Neural cell (in vitro differentiated cells): ENCODE measurements around the gene ADORA2A. TPM values are rescaled to one million over a fixed set of nuclear protein-coding genes. Genes with fewer than 3 reads are reported as not detected.

ENCODE experiments used
- H2AFZ ChIP-seq: fragments of 200-600, 300-800 bp; sonication (generic), shearing (Covaris generic); 2 replicates; pipeline ENCODE4 v1.6.0; 2014; ENCODE audit warnings: low read depth, mild to moderate bottlenecking, antibody characterized with exemption, low read length, moderate library complexity
- H3F3A ChIP-seq: fragments of 200-600 bp; shearing (Covaris generic); 2 replicates; pipeline ENCODE4 v1.6.1; 2016; ENCODE audit warnings: mild to moderate bottlenecking, moderate library complexity, mixed read lengths, antibody characterized with exemption, low read length; ENCODE audit not compliant: insufficient read depth, poor library complexity, severe bottlenecking
- H3K27ac ChIP-seq: fragments of 200-600, 300-800 bp; sonication (generic), shearing (Covaris generic); 2 replicates; pipeline ENCODE4 v1.5.1; 2014; ENCODE audit warnings: mild to moderate bottlenecking, low read length, moderate library complexity
- H3K27me3 ChIP-seq: fragments of 300-800, 200-600 bp; sonication (generic), shearing (Covaris generic); 2 replicates; pipeline ENCODE4 v1.6.0; 2014; ENCODE audit warnings: mild to moderate bottlenecking, low read depth, low read length, moderate library complexity; ENCODE audit not compliant: insufficient read depth
- H3K36me3 ChIP-seq: fragments of 300-800, 200-600 bp; sonication (generic), shearing (Covaris generic); 2 replicates; pipeline ENCODE4 v1.5.1; 2014; ENCODE audit warnings: mild to moderate bottlenecking, antibody characterized with exemption, low read length, moderate library complexity; ENCODE audit not compliant: insufficient read depth
- H3K4me2 ChIP-seq: fragments of 300-800, 200-600 bp; sonication (generic), shearing (Covaris generic); 2 replicates; pipeline ENCODE4 v1.6.0; 2014; ENCODE audit warnings: mild to moderate bottlenecking, low read length
- H3K4me3 ChIP-seq: fragments of 300-800, 200-600 bp; sonication (generic), shearing (Covaris generic); 2 replicates; pipeline ENCODE4 v1.5.1; 2014; ENCODE audit warnings: mild to moderate bottlenecking, low read length, moderate library complexity
- H3K79me2 ChIP-seq: fragments of 200-600 bp; shearing (Covaris generic); replicated peaks from 2 replicates; pipeline ENCODE4 v1.6.0; 2014; ENCODE audit warnings: mild to moderate bottlenecking, low read length, moderate library complexity; ENCODE audit not compliant: insufficient read depth
- H3K9ac ChIP-seq: fragments of 300-800, 200-600 bp; sonication (generic), shearing (Covaris generic); 2 replicates; pipeline ENCODE4 v1.6.1; 2016; ENCODE audit warnings: mild to moderate bottlenecking, low read length, mixed read lengths
- H3K9me2 ChIP-seq: fragments of 200-600 bp; shearing (Covaris generic); 2 replicates; pipeline ENCODE4 v1.6.1; 2016; ENCODE audit warnings: mild to moderate bottlenecking, low read length, mixed read lengths; ENCODE audit not compliant: insufficient read depth
- H3K9me3 ChIP-seq: fragments of 200-600, 300-800 bp; sonication (generic), shearing (Covaris generic); 2 replicates; pipeline ENCODE4 v1.6.1; 2016; ENCODE audit warnings: mild to moderate bottlenecking, mixed run types, low read length, moderate library complexity, mixed read lengths
- H4K20me1 ChIP-seq: fragments of 200-600 bp; shearing (Covaris generic); 2 replicates; pipeline ENCODE4 v1.6.1; 2016; ENCODE audit warnings: mild to moderate bottlenecking, mixed run types; ENCODE audit not compliant: insufficient read depth
- EP300 ChIP-seq: fragments of 450-650 bp; conservative IDR thresholded peaks from 2 replicates; pipeline ENCODE4 v1.6.1; 2014; ENCODE audit warnings: antibody characterized with exemption, mild to moderate bottlenecking, moderate library complexity; ENCODE audit not compliant: poor library complexity, severe bottlenecking
- EZH2 ChIP-seq: fragments of 200-600, 300-800 bp; shearing (Covaris generic), sonication (generic); IDR thresholded peaks from 2 replicates; pipeline ENCODE4 v1.6.1; 2014; ENCODE audit warnings: antibody characterized with exemption, low read length, borderline replicate concordance, mild to moderate bottlenecking; ENCODE audit not compliant: insufficient read depth, poor library complexity, severe bottlenecking
- MXI1 ChIP-seq: fragments of 450-650 bp; conservative IDR thresholded peaks from 2 replicates; pipeline ENCODE4 v1.6.1; 2014; ENCODE audit warnings: antibody characterized with exemption, mild to moderate bottlenecking; ENCODE audit not compliant: poor library complexity, severe bottlenecking
- POLR2AphosphoS5 ChIP-seq: IDR thresholded peaks from 2 replicates; pipeline ENCODE4 v1.6.1; 2012
- RAD21 ChIP-seq: fragments of 450-650 bp; conservative IDR thresholded peaks from 2 replicates; pipeline ENCODE4 v1.6.1; 2014; ENCODE audit warnings: antibody characterized with exemption, mild to moderate bottlenecking, moderate library complexity
- SMC3 ChIP-seq: fragments of 450-650 bp; conservative IDR thresholded peaks from 2 replicates; pipeline ENCODE4 v1.6.1; 2014; ENCODE audit warnings: antibody characterized with exemption, mild to moderate bottlenecking, moderate library complexity; ENCODE audit not compliant: poor library complexity
- TAF1 ChIP-seq: IDR thresholded peaks from 2 replicates; pipeline ENCODE4 v1.6.1; 2012; ENCODE audit warnings: low read depth
- polyA plus RNA-seq: library from polyadenylated mRNA; depleted of rRNA; stranded (reverse); fragments of >200 nt; gene quantifications from 2 replicates; pipeline ENCODE4 v1.2.3, GENCODE V29; 2014
- TF ChIP-seq, protein P1 (sequence below): fragments of 450-650 bp; IDR thresholded peaks from 2 replicates; pipeline ENCODE4 v1.5.1; 2014; ENCODE audit warnings: antibody characterized with exemption, mild to moderate bottlenecking, moderate library complexity; ENCODE audit not compliant: poor library complexity, severe bottlenecking
- TF ChIP-seq, protein P2 (sequence below): IDR thresholded peaks from 2 replicates; pipeline ENCODE4 v1.6.1; 2012; ENCODE audit warnings: borderline replicate concordance

Gene ADORA2A
- polyA plus RNA-seq, 1 donor from 2014 or later = 2.9 TPM

GRCh38 chr22:24474649-24475255, 47.4 kb downstream of the ADORA2A start:
- no peaks in the 10 kb centered on the region for H3K27me3 ChIP-seq
- no peaks in the 10 kb centered on the region for H3K79me2 ChIP-seq
- no peaks in the 10 kb centered on the region for H4K20me1 ChIP-seq
- H3K4me2 ChIP-seq = no peak overlapping the region
- no peak overlapping the region for H2AFZ ChIP-seq
- no peaks in the 10 kb centered on the region for H3K36me3 ChIP-seq
- H3K9ac ChIP-seq = no peak overlapping the region
- H3F3A ChIP-seq = no peaks in the 10 kb centered on the region
- H3K9me2 ChIP-seq = no peaks in the 10 kb centered on the region
- TF ChIP-seq EP300 (no peak), RAD21 (no peak), MXI1 (no peak)
- TF ChIP-seq, protein P1, sequence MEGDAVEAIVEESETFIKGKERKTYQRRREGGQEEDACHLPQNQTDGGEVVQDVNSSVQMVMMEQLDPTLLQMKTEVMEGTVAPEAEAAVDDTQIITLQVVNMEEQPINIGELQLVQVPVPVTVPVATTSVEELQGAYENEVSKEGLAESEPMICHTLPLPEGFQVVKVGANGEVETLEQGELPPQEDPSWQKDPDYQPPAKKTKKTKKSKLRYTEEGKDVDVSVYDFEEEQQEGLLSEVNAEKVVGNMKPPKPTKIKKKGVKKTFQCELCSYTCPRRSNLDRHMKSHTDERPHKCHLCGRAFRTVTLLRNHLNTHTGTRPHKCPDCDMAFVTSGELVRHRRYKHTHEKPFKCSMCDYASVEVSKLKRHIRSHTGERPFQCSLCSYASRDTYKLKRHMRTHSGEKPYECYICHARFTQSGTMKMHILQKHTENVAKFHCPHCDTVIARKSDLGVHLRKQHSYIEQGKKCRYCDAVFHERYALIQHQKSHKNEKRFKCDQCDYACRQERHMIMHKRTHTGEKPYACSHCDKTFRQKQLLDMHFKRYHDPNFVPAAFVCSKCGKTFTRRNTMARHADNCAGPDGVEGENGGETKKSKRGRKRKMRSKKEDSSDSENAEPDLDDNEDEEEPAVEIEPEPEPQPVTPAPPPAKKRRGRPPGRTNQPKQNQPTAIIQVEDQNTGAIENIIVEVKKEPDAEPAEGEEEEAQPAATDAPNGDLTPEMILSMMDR = no peak
- H3K4me3 ChIP-seq = no peak overlapping the region
- H3K27ac ChIP-seq = no peak overlapping the region
- no peaks in the 10 kb centered on the region for H3K9me3 ChIP-seq

- no peaks in the 10 kb centered on the region for H3F3A ChIP-seq
- H3K36me3 ChIP-seq = no peaks in the 10 kb centered on the region
- no peak overlapping the region for H2AFZ ChIP-seq
- H3K4me2 ChIP-seq = no peak overlapping the region
- H3K9me3 ChIP-seq = no peaks in the 10 kb centered on the region
- H4K20me1 ChIP-seq = no peaks in the 10 kb centered on the region
- H3K9ac ChIP-seq = no peak overlapping the region
- H3K27me3 ChIP-seq = no peaks in the 10 kb centered on the region
- H3K79me2 ChIP-seq = no peaks in the 10 kb centered on the region
- no peak overlapping the region for H3K4me3 ChIP-seq
- TF ChIP-seq SMC3 (no peak), POLR2AphosphoS5 (no peak), EZH2 (no peak), TAF1 (no peak), EP300 (no peak), RAD21 (no peak), MXI1 (no peak)
- TF ChIP-seq, protein P2, sequence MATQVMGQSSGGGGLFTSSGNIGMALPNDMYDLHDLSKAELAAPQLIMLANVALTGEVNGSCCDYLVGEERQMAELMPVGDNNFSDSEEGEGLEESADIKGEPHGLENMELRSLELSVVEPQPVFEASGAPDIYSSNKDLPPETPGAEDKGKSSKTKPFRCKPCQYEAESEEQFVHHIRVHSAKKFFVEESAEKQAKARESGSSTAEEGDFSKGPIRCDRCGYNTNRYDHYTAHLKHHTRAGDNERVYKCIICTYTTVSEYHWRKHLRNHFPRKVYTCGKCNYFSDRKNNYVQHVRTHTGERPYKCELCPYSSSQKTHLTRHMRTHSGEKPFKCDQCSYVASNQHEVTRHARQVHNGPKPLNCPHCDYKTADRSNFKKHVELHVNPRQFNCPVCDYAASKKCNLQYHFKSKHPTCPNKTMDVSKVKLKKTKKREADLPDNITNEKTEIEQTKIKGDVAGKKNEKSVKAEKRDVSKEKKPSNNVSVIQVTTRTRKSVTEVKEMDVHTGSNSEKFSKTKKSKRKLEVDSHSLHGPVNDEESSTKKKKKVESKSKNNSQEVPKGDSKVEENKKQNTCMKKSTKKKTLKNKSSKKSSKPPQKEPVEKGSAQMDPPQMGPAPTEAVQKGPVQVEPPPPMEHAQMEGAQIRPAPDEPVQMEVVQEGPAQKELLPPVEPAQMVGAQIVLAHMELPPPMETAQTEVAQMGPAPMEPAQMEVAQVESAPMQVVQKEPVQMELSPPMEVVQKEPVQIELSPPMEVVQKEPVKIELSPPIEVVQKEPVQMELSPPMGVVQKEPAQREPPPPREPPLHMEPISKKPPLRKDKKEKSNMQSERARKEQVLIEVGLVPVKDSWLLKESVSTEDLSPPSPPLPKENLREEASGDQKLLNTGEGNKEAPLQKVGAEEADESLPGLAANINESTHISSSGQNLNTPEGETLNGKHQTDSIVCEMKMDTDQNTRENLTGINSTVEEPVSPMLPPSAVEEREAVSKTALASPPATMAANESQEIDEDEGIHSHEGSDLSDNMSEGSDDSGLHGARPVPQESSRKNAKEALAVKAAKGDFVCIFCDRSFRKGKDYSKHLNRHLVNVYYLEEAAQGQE = no peak
- TF ChIP-seq, protein P1 = no peak
- H3K9me2 ChIP-seq = no peaks in the 10 kb centered on the region
- no peak overlapping the region for H3K27ac ChIP-seq
Measured at GRCh38 chr22:24481641-24482040, 54.2 kb downstream of the ADORA2A start.
